A549 (cell line): ENCODE measurements around the gene ADGRB2. TPM values are rescaled to one million over a fixed set of nuclear protein-coding genes. Genes with fewer than 3 reads are reported as not detected.

Experiments used
- ATAC-seq, 2 experiments: fragments of 200-7000 bp in 1 of 2; fragments of >200 bp in 1 of 2; cut with Nextera tagmentation in 1 of 2; cut with Tn5 transposase in 1 of 2; 3 replicates each; pipeline versions ENCODE4 v1.8.0 to v1.9.1; 2018 to 2020; ENCODE audit warnings: mild to moderate bottlenecking in 1 of 2, moderate library complexity in 1 of 2
- CTCF ChIA-PET: fragments of 300-600 bp; sonication (Branson Sonifier 250); formaldehyde crosslinking; extraction: SDS; loops from one replicate; lab custom pipeline; 2021; ENCODE audit warnings: antibody characterized with exemption, inconsistent platforms; lab: Yijun Ruan, JAX
- POLR2A ChIA-PET: fragments of 350-600 bp; formaldehyde crosslinking; extraction: SDS; loops from one replicate; lab custom pipeline; 2021; ENCODE audit warnings: antibody characterized with exemption, inconsistent platforms; lab: Yijun Ruan, JAX
- DNase-seq, 2 experiments: peaks; one replicate each; pipeline versions ENCODE4 v3.0.0 to v3.0.0-alpha.2; 2011 to 2016; ENCODE audit warnings: low read depth in 1 of 2, low spot score in 1 of 2
- FAIRE-seq: peaks from 2 replicates; lab custom pipeline; 2011; peaks lifted over from hg19 to GRCh38; lab: Jason Lieb, UNC
- H3K27ac ChIP-seq, 2 experiments: fragments of >200 bp; sonication (Bioruptor Twin); formaldehyde crosslinking; 3 replicates each; pipeline ENCODE4 v1.5.1; 2016 to 2017
- H3K4me1 ChIP-seq: fragments of >200 bp; sonication (Bioruptor Twin); formaldehyde crosslinking; 3 replicates; pipeline ENCODE4 v1.6.1; 2016
- H3K4me2 ChIP-seq: fragments of >200 bp; sonication (Bioruptor Twin); formaldehyde crosslinking; 3 replicates; pipeline ENCODE4 v1.6.1; 2016
- H3K4me3 ChIP-seq: fragments of >200 bp; sonication (Bioruptor Twin); formaldehyde crosslinking; 3 replicates; pipeline ENCODE4 v1.5.1; 2016
- H3K9me3 ChIP-seq: fragments of >200 bp; sonication (Bioruptor Twin); formaldehyde crosslinking; 3 replicates; pipeline ENCODE4 v1.6.1; 2016
- CHD2 ChIP-seq: fragments of 150-350 bp; IDR thresholded peaks from 2 replicates; pipeline ENCODE4 v1.6.1; 2014; ENCODE audit warnings: low read length; ENCODE audit not compliant: partially characterized antibody
- CHD4 ChIP-seq: fragments of 200-600 bp; sonication (generic); IDR thresholded peaks from 2 replicates; pipeline ENCODE4 v1.6.1; 2016; ENCODE audit warnings: antibody characterized with exemption, mild to moderate bottlenecking, borderline replicate concordance
- ELK1 ChIP-seq: fragments of 150-350 bp; IDR thresholded peaks from 2 replicates; pipeline ENCODE4 v1.6.1; 2014; ENCODE audit warnings: low read depth, mild to moderate bottlenecking, low read length
- ESRRA ChIP-seq: fragments of 150-350 bp; IDR thresholded peaks from 2 replicates; pipeline ENCODE4 v1.6.1; 2014; ENCODE audit warnings: mild to moderate bottlenecking, low read length, borderline replicate concordance
- FOSL2 ChIP-seq, 2 experiments: fragments of 450-650 bp in 1 of 2; fragments of >200 bp in 1 of 2; sonication (Bioruptor Twin) in 1 of 2; formaldehyde crosslinking; IDR thresholded peaks; 2 replicates each; pipeline versions ENCODE4 v1.5.0 to v1.6.1; 2016 to 2020; ENCODE audit warnings: mild to moderate bottlenecking in 1 of 2, moderate library complexity in 1 of 2
- HDAC2 ChIP-seq: fragments of 200-600 bp; sonication (generic); IDR thresholded peaks from 2 replicates; pipeline ENCODE4 v1.6.1; 2016
- HEYL ChIP-seq: fragments of 250-450 bp; sonication (Bioruptor Pico); IDR thresholded peaks from 2 replicates; pipeline ENCODE4 v1.8.0; 2021; ENCODE audit warnings: mild to moderate bottlenecking, moderate library complexity
- HMGXB4 ChIP-seq: fragments of 250-450 bp; sonication (Bioruptor Pico); IDR thresholded peaks from 2 replicates; pipeline ENCODE4 v1.5.0; 2021; ENCODE audit warnings: mild to moderate bottlenecking, moderate library complexity, borderline replicate concordance
- JUN ChIP-seq, 2 experiments: fragments of >200 bp; sonication (Bioruptor Twin); formaldehyde crosslinking; IDR thresholded peaks; 2 replicates in 1 of 2; 3 replicates in 1 of 2; pipeline ENCODE4 v1.6.1; 2016 to 2017
- MAFK ChIP-seq: fragments of 450-650 bp; IDR thresholded peaks from 2 replicates; pipeline ENCODE4 v1.6.1; 2014; ENCODE audit not compliant: partially characterized antibody
- MAZ ChIP-seq: fragments of 150-350 bp; IDR thresholded peaks from 2 replicates; pipeline ENCODE4 v1.6.1; 2014; ENCODE audit warnings: antibody characterized with exemption, low read depth, low read length, borderline replicate concordance
- NFE2L2 ChIP-seq: fragments of 150-350 bp; conservative IDR thresholded peaks from 2 replicates; pipeline ENCODE4 v1.6.1; 2014; ENCODE audit warnings: low read length
- NPAS2 ChIP-seq: fragments of 250-450 bp; sonication (Bioruptor Pico); IDR thresholded peaks from 2 replicates; pipeline ENCODE4 v1.8.0; 2022; ENCODE audit warnings: mild to moderate bottlenecking, moderate library complexity, borderline replicate concordance
- NR3C1 ChIP-seq: fragments of >200 bp; sonication (Bioruptor Twin); formaldehyde crosslinking; IDR thresholded peaks from 3 replicates; pipeline ENCODE4 v1.6.1; 2017
- PHF8 ChIP-seq: fragments of 200-600 bp; sonication (generic); IDR thresholded peaks from 2 replicates; pipeline ENCODE4 v1.6.1; 2016; ENCODE audit warnings: low read depth, mild to moderate bottlenecking, antibody characterized with exemption, moderate library complexity, borderline replicate concordance
- RAD21 ChIP-seq, 2 experiments: fragments of >200 bp in 1 of 2; sonication (Bioruptor Twin) in 1 of 2; formaldehyde crosslinking in 1 of 2; IDR thresholded peaks in 1 of 2; conservative IDR thresholded peaks in 1 of 2; 2 replicates in 1 of 2; 3 replicates in 1 of 2; pipeline ENCODE4 v1.6.1; 2012 to 2018; ENCODE audit warnings: inconsistent platforms in 1 of 2
- REST ChIP-seq: fragments of 200-600 bp; sonication (generic); IDR thresholded peaks from 2 replicates; pipeline ENCODE4 v1.6.1; 2016; ENCODE audit warnings: antibody characterized with exemption, mild to moderate bottlenecking, moderate library complexity
- RFX5 ChIP-seq: fragments of 450-650 bp; IDR thresholded peaks from 2 replicates; pipeline ENCODE4 v1.7.1; 2014; ENCODE audit warnings: antibody characterized with exemption, mild to moderate bottlenecking, moderate library complexity
- TFCP2L1 ChIP-seq: fragments of 250-450 bp; sonication (Bioruptor Pico); IDR thresholded peaks from 2 replicates; pipeline ENCODE4 v1.5.0; 2021; ENCODE audit warnings: mild to moderate bottlenecking
- ZC3H11A ChIP-seq: fragments of 450-650 bp; IDR thresholded peaks from 2 replicates; pipeline ENCODE4 v1.6.1; 2014; ENCODE audit warnings: antibody characterized with exemption, mild to moderate bottlenecking
- ZNF302 ChIP-seq: fragments of 250-450 bp; sonication (Bioruptor Pico); IDR thresholded peaks from 2 replicates; pipeline ENCODE4 v1.9.0; 2021; ENCODE audit warnings: inconsistent platforms, mild to moderate bottlenecking, moderate library complexity
- WGBS: methylation state at CpG from one replicate; pipeline ENCODE4 v1.1.6; 2017; ENCODE audit errors: missing lambda C conversion rate; 5-methylcytosine and 5-hydroxymethylcytosine counted together
- polyA plus RNA-seq, 4 experiments: library from polyadenylated mRNA; depleted of rRNA in 3 of 4; stranded (reverse); fragments of >200 nt; fragmentation: RNase III in 1 of 4; extraction: RNeasy Plus Mini Kit Qiagen cat#74134 plus additional on column Dnase treatment in 1 of 4; gene quantifications; 2 replicates in 3 of 4; 3 replicates in 1 of 4; pipeline ENCODE4 v1.2.3, GENCODE V29; 2011 to 2017

ADGRB2 gene
- polyA plus RNA-seq, 2 of the 4 experiments (the other 2 are of a cell fraction): 2.3 to 6.6 TPM

GRCh38 chr1:31802190-31803150 is 38.3 kb upstream of the ADGRB2 start:
- WGBS: 77% methylated on average over 13 of the region's 13 CpGs
- no peak overlapping the region for H3K4me2 ChIP-seq
- no peak overlapping the region for H3K27ac ChIP-seq
- FAIRE-seq: no peak
- ChIA-PET POLR2A (interaction anchor here (0.6 kb wide), 1 partner anchor 266 kb away, joined by 5 read pairs; no protein-coding TSS in a partner anchor), CTCF (interaction anchor here (0.7 to 6.0 kb wide), 3 partner anchors 10 to 110 kb away, joined by 3 to 55 read pairs (median 4); no protein-coding TSS in a partner anchor)
- no peak for ATAC-seq
- H3K4me1 ChIP-seq: peaks cover 22% of the 10 kb centered on the region
- TF ChIP-seq JUN (IDR thresholded peaks at IDR 0.05): no peak
- TF ChIP-seq CHD4: no peak
- no peak for TF ChIP-seq ESRRA
- TF ChIP-seq PHF8: no peak
- no peak for TF ChIP-seq MAFK
- no peak for TF ChIP-seq HMGXB4
- DNase-seq: no peak
- no peak overlapping the region for H3K4me3 ChIP-seq
- no peaks in the 10 kb centered on the region for H3K9me3 ChIP-seq

GRCh38 chr1:31801458-31801857 is 37.3 kb upstream of the ADGRB2 start:
- DNase-seq (no peak), FAIRE-seq (no peak), ATAC-seq (no peak)
- Histone ChIP-seq H3K4me2 (no peak overlapping the region), H3K27ac (no peak overlapping the region), H3K4me1 (peaks cover 24% of the 10 kb centered on the region), H3K9me3 (no peaks in the 10 kb centered on the region), H3K4me3 (no peak overlapping the region)
- 94% methylated on average over 1 of the region's 1 CpG for WGBS
- TF ChIP-seq NPAS2 (CRISPR knock-in tag): no peak
- no peak for TF ChIP-seq HDAC2
- TF ChIP-seq ZC3H11A: no peak
- TF ChIP-seq REST: no peak
- no peak for TF ChIP-seq ZNF302
- TF ChIP-seq RAD21 (conservative IDR thresholded peaks at IDR 0.05 in 1 of 2, IDR thresholded peaks at IDR 0.05 in 1 of 2): no peak
- no peak for TF ChIP-seq FOSL2 (IDR thresholded peaks at IDR 0.05)
- TF ChIP-seq FOSL2 (CRISPR knock-in tag; IDR thresholded peaks at IDR 0.05): no peak
- ChIA-PET POLR2A (no interaction called here), CTCF (interaction anchor here (0.7 to 6.0 kb wide), 4 partner anchors 11 to 162 kb away, joined by 3 to 55 read pairs (median 8); partner anchors contain the start of gene SPOCD1)

- 88% methylated on average over 4 of the region's 4 CpGs for WGBS
- Histone ChIP-seq H3K9me3 (no peaks in the 10 kb centered on the region), H3K27ac (no peak overlapping the region), H3K4me2 (no peak overlapping the region), H3K4me1 (peaks cover 28% of the 10 kb centered on the region), H3K4me3 (no peak overlapping the region)
- DNase-seq (no peak), FAIRE-seq (no peak), ATAC-seq (no peak)
- CTCF ChIA-PET: interaction anchor here (0.6 to 6.0 kb wide), 5 partner anchors 12 to 520 kb away, joined by 3 to 55 read pairs (median 6); partner anchors contain the start of gene SPOCD1
- TF ChIP-seq NR3C1 (no peak), RFX5 (no peak), HEYL (CRISPR knock-in tag) (no peak), CHD2 (no peak), NFE2L2 (no peak), ELK1 (no peak), TFCP2L1 (no peak), MAZ (no peak)
- POLR2A ChIA-PET: no interaction called here
Measured at GRCh38 chr1:31800674-31800967, 36.5 kb upstream of the ADGRB2 start.
